ENCODE measurements around the gene CFAP90.

Gene CFAP90

GRCh38 chr5:7876867-7877266, 25.9 kb upstream of the CFAP90 start:
- H3K36me3 ChIP-seq (ENCODE audit: control insufficient read depth in 1 of 2, insufficient read depth in 2 of 2, low read depth in 1 of 2, low read length in 2 of 2), result peaks cover 19 to 55% of the 10 kb centered on the region in 2 experiments
- no peak overlapping the region for H2BK12ac ChIP-seq (ENCODE audit: low read length in 2 of 2)
- peak overlapping the region; percentile 41 for H3K27ac ChIP-seq (ENCODE audit: low read length, poor library complexity, severe bottlenecking)
- no peak overlapping the region for H3K14ac ChIP-seq (ENCODE audit: low read length in 2 of 2)
- no peak overlapping the region for H4K8ac ChIP-seq (ENCODE audit: low read length)
- no peak overlapping the region for H2BK5ac ChIP-seq (ENCODE audit: low read depth, low read length, poor library complexity, severe bottlenecking)
- H3K4me2 ChIP-seq (ENCODE audit: low read length, poor library complexity, severe bottlenecking), result no peak overlapping the region
- H2AK5ac ChIP-seq (ENCODE audit: low read length, severe bottlenecking), result no peak overlapping the region
- no peaks in the 10 kb centered on the region for H3K9me3 ChIP-seq (ENCODE audit: control insufficient read depth, low read length)
- H4K91ac ChIP-seq (ENCODE audit: low read length), result no peak overlapping the region
- no peak overlapping the region for H3K4ac ChIP-seq (ENCODE audit: low read depth in 1 of 2, low read length in 2 of 2)
- 51% methylated on average over 3 of the region's 3 CpGs for WGBS
- H2AFZ ChIP-seq (ENCODE audit: low read depth, low read length), result no peak overlapping the region
- no peak overlapping the region for H3K18ac ChIP-seq (ENCODE audit: low read depth in 1 of 2, low read length in 2 of 2)
- H3K27me3 ChIP-seq (ENCODE audit: control insufficient read depth in 1 of 2, insufficient read depth in 1 of 2, low read length in 2 of 2), result no peaks in the 10 kb centered on the region
- H2BK15ac ChIP-seq (ENCODE audit: low read depth, poor library complexity, severe bottlenecking), result no peak overlapping the region
- peak; percentile 34 for DNase-seq
- H3K4me1 ChIP-seq (ENCODE audit: control insufficient read depth, insufficient read depth, low read depth, low read length), result peaks cover 11% of the 10 kb centered on the region
- H2BK120ac ChIP-seq (ENCODE audit: low read depth, low read length), result no peak overlapping the region
- no peak overlapping the region for H3K23ac ChIP-seq (ENCODE audit: low read length in 2 of 2)
- H3K4me3 ChIP-seq (ENCODE audit: insufficient read depth in 1 of 2, low read depth in 1 of 2, low read length in 2 of 2), result no peak overlapping the region
- H3K9ac ChIP-seq (ENCODE audit: low read length), result peak overlapping the region; percentile 18
- peaks cover 20% of the 10 kb centered on the region for H3K79me1 ChIP-seq (replicated peaks; ENCODE audit: low read length, poor library complexity, severe bottlenecking)

DNA sequence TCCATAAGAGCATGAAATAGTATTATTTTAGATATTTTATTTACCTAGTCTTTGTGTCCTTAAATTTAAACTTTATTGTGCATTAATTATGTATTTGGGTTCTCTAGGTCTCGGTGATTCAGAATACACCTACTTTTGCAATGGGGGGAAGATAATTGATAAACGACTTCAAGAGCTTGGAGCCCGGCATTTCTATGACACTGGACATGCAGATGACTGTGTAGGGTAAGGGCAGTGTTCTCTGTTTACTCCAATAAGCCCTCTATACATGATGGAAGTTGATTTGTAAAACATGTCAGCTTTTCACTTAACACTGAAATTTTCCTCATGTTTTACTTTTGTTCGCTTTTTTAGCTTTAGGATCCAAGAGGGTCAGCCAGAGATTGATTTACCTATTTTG, 24.2 kb upstream of the CFAP90 start:
- no peak for DNase-seq
- 99% methylated on average over 4 of the region's 4 CpGs for WGBS

GRCh38 chr5:7874639-7875038, 23.7 kb upstream of the CFAP90 start:
- Histone ChIP-seq H2BK12ac (ENCODE audit: low read length in 2 of 2) (no peak overlapping the region), H3K27me3 (ENCODE audit: control insufficient read depth in 1 of 2, insufficient read depth in 1 of 2, low read length in 2 of 2) (no peaks in the 10 kb centered on the region), H4K91ac (ENCODE audit: low read length) (no peak overlapping the region), H3K27ac (ENCODE audit: low read length, poor library complexity, severe bottlenecking) (no peak overlapping the region), H2AK5ac (ENCODE audit: low read length, severe bottlenecking) (no peak overlapping the region), H3K23ac (ENCODE audit: low read length in 2 of 2) (no peak overlapping the region), H2BK15ac (ENCODE audit: low read depth, poor library complexity, severe bottlenecking) (no peak overlapping the region), H3K4ac (ENCODE audit: low read depth in 1 of 2, low read length in 2 of 2) (no peak overlapping the region), H3K36me3 (ENCODE audit: control insufficient read depth in 1 of 2, insufficient read depth in 2 of 2, low read depth in 1 of 2, low read length in 2 of 2) (peaks cover 4 to 38% of the 10 kb centered on the region in 2 experiments), H3K9me3 (ENCODE audit: control insufficient read depth, low read length) (no peaks in the 10 kb centered on the region), H4K8ac (ENCODE audit: low read length) (no peak overlapping the region), H3K4me2 (ENCODE audit: low read length, poor library complexity, severe bottlenecking) (no peak overlapping the region), H3K9ac (ENCODE audit: low read length) (no peak overlapping the region), H2AFZ (ENCODE audit: low read depth, low read length) (no peak overlapping the region), H2BK5ac (ENCODE audit: low read depth, low read length, poor library complexity, severe bottlenecking) (no peak overlapping the region), H3K14ac (ENCODE audit: low read length in 2 of 2) (no peak overlapping the region), H2BK120ac (ENCODE audit: low read depth, low read length) (no peak overlapping the region), H3K4me3 (ENCODE audit: insufficient read depth in 1 of 2, low read depth in 1 of 2, low read length in 2 of 2) (no peak overlapping the region), H3K4me1 (ENCODE audit: control insufficient read depth, insufficient read depth, low read depth, low read length) (peaks cover 9% of the 10 kb centered on the region), H3K79me1 (replicated peaks; ENCODE audit: low read length, poor library complexity, severe bottlenecking) (peaks cover 2% of the 10 kb centered on the region), H3K18ac (ENCODE audit: low read depth in 1 of 2, low read length in 2 of 2) (no peak overlapping the region)
- no CpG with 5 or more reads among the region's 2 CpGs for WGBS
- DNase-seq, result no peak

More for the DNA sequence above, 24.2 kb upstream of the CFAP90 start:
- H3K27me3 ChIP-seq (ENCODE audit: control insufficient read depth in 1 of 2, insufficient read depth in 1 of 2, low read length in 2 of 2), result no peaks in the 10 kb centered on the region
- no peak overlapping the region for H2AFZ ChIP-seq (ENCODE audit: low read depth, low read length)
- H2BK15ac ChIP-seq (ENCODE audit: low read depth, poor library complexity, severe bottlenecking), result no peak overlapping the region
- H3K18ac ChIP-seq (ENCODE audit: low read depth in 1 of 2, low read length in 2 of 2), result no peak overlapping the region
- no peak overlapping the region for H4K8ac ChIP-seq (ENCODE audit: low read length)
- no peak overlapping the region for H3K4me3 ChIP-seq (ENCODE audit: insufficient read depth in 1 of 2, low read depth in 1 of 2, low read length in 2 of 2)
- peaks cover 9 to 43% of the 10 kb centered on the region in 2 experiments for H3K36me3 ChIP-seq (ENCODE audit: control insufficient read depth in 1 of 2, insufficient read depth in 2 of 2, low read depth in 1 of 2, low read length in 2 of 2)
- H3K4me1 ChIP-seq (ENCODE audit: control insufficient read depth, insufficient read depth, low read depth, low read length), result peaks cover 13% of the 10 kb centered on the region
- H3K4me2 ChIP-seq (ENCODE audit: low read length, poor library complexity, severe bottlenecking), result no peak overlapping the region
- H3K79me1 ChIP-seq (replicated peaks; ENCODE audit: low read length, poor library complexity, severe bottlenecking), result peaks cover 6% of the 10 kb centered on the region
- H4K91ac ChIP-seq (ENCODE audit: low read length), result no peak overlapping the region
- H3K23ac ChIP-seq (ENCODE audit: low read length in 2 of 2), result no peak overlapping the region
- H2BK12ac ChIP-seq (ENCODE audit: low read length in 2 of 2), result no peak overlapping the region
- H3K9ac ChIP-seq (ENCODE audit: low read length), result no peak overlapping the region
- H3K4ac ChIP-seq (ENCODE audit: low read depth in 1 of 2, low read length in 2 of 2), result no peak overlapping the region
- H3K9me3 ChIP-seq (ENCODE audit: control insufficient read depth, low read length), result no peaks in the 10 kb centered on the region
- no peak overlapping the region for H2BK5ac ChIP-seq (ENCODE audit: low read depth, low read length, poor library complexity, severe bottlenecking)
- H3K14ac ChIP-seq (ENCODE audit: low read length in 2 of 2), result no peak overlapping the region
- H2AK5ac ChIP-seq (ENCODE audit: low read length, severe bottlenecking), result no peak overlapping the region
- H2BK120ac ChIP-seq (ENCODE audit: low read depth, low read length), result no peak overlapping the region
- no peak overlapping the region for H3K27ac ChIP-seq (ENCODE audit: low read length, poor library complexity, severe bottlenecking)

GRCh38 chr5:7873216-7873615, 22.3 kb upstream of the CFAP90 start:
- Histone ChIP-seq H3K9ac (ENCODE audit: low read length) (no peak overlapping the region), H3K4me1 (ENCODE audit: control insufficient read depth, insufficient read depth, low read depth, low read length) (peaks cover 7% of the 10 kb centered on the region), H3K14ac (ENCODE audit: low read length in 2 of 2) (no peak overlapping the region), H4K8ac (ENCODE audit: low read length) (no peak overlapping the region), H3K27me3 (ENCODE audit: control insufficient read depth in 1 of 2, insufficient read depth in 1 of 2, low read length in 2 of 2) (no peaks in the 10 kb centered on the region), H2BK5ac (ENCODE audit: low read depth, low read length, poor library complexity, severe bottlenecking) (no peak overlapping the region), H3K18ac (ENCODE audit: low read depth in 1 of 2, low read length in 2 of 2) (no peak overlapping the region), H2BK120ac (ENCODE audit: low read depth, low read length) (no peak overlapping the region), H2BK15ac (ENCODE audit: low read depth, poor library complexity, severe bottlenecking) (no peak overlapping the region), H2BK12ac (ENCODE audit: low read length in 2 of 2) (no peak overlapping the region), H2AFZ (ENCODE audit: low read depth, low read length) (no peak overlapping the region), H3K9me3 (ENCODE audit: control insufficient read depth, low read length) (no peaks in the 10 kb centered on the region), H3K4me2 (ENCODE audit: low read length, poor library complexity, severe bottlenecking) (no peak overlapping the region), H3K36me3 (ENCODE audit: control insufficient read depth in 1 of 2, insufficient read depth in 2 of 2, low read depth in 1 of 2, low read length in 2 of 2) (peaks cover 3 to 35% of the 10 kb centered on the region in 2 experiments), H3K79me1 (replicated peaks; ENCODE audit: low read length, poor library complexity, severe bottlenecking) (peaks cover 3% of the 10 kb centered on the region), H4K91ac (ENCODE audit: low read length) (no peak overlapping the region), H2AK5ac (ENCODE audit: low read length, severe bottlenecking) (peak overlapping the region; percentile 35), H3K4me3 (ENCODE audit: insufficient read depth in 1 of 2, low read depth in 1 of 2, low read length in 2 of 2) (no peak overlapping the region), H3K23ac (ENCODE audit: low read length in 2 of 2) (no peak overlapping the region), H3K4ac (ENCODE audit: low read depth in 1 of 2, low read length in 2 of 2) (no peak overlapping the region), H3K27ac (ENCODE audit: low read length, poor library complexity, severe bottlenecking) (peak overlapping the region; percentile 39)
- no peak for DNase-seq
- 94% methylated on average over 6 of the region's 9 CpGs for whole genome bisulfite sequencing

Data from mesenchymal stem cell (in vitro differentiated cells and primary cell).